BE2C (cell line): ENCODE data around the gene POU2F2.

Experiments
- DNase-seq: peaks from one replicate; pipeline ENCODE4 v3.0.0-alpha.2; 2020
- H3K27me3 ChIP-seq: fragments of 250-450 bp; sonication (Bioruptor Pico); 2 replicates; pipeline ENCODE4 v1.5.1; 2020; ENCODE audit warnings: mild to moderate bottlenecking
- H3K36me3 ChIP-seq: fragments of 250-450 bp; sonication (Bioruptor Pico); 2 replicates; pipeline ENCODE4 v1.5.1; 2020; ENCODE audit warnings: mild to moderate bottlenecking
- H3K4me1 ChIP-seq: fragments of 250-450 bp; sonication (Bioruptor Pico); 2 replicates; pipeline ENCODE4 v1.5.1; 2020
- H3K4me3 ChIP-seq: 2 replicates; pipeline ENCODE4 v1.5.1; 2011; ENCODE audit warnings: low read depth, low read length
- H3K9me3 ChIP-seq: fragments of 250-450 bp; sonication (Bioruptor Pico); 2 replicates; pipeline ENCODE4 v1.5.1; 2020
- CTCF ChIP-seq: IDR thresholded peaks from 2 replicates; pipeline ENCODE4 v1.5.1; 2012; ENCODE audit warnings: mild to moderate bottlenecking, low read depth, low read length

Gene POU2F2

GRCh38 chr19:42120276-42120980 lies 11.8 kb downstream of the POU2F2 start:
- no peaks in the 10 kb centered on the region; the same call in 1 of the 2 replicates for H3K9me3 ChIP-seq
- no peaks in the 10 kb centered on the region for H3K4me1 ChIP-seq
- TF ChIP-seq CTCF = no peak
- H3K27me3 ChIP-seq = no peaks in the 10 kb centered on the region
- no peak overlapping the region for H3K4me3 ChIP-seq
- no peaks in the 10 kb centered on the region for H3K36me3 ChIP-seq
- no peak for DNase-seq

- Histone ChIP-seq H3K4me3 (no peak overlapping the region), H3K27me3 (no peaks in the 10 kb centered on the region), H3K9me3 (no peaks in the 10 kb centered on the region), H3K4me1 (peaks cover 14% of the 10 kb centered on the region), H3K36me3 (no peaks in the 10 kb centered on the region)
- no peak for DNase-seq
- no peak for TF ChIP-seq CTCF
Observed at GRCh38 chr19:42117076-42117475, 15.2 kb downstream of the POU2F2 start.

GRCh38 chr19:42116308-42117075 lies 15.8 kb downstream of the POU2F2 start:
- TF ChIP-seq CTCF = peak; percentile 19; the same call in 1 of the 2 replicates
- H3K4me3 ChIP-seq = no peak overlapping the region
- H3K27me3 ChIP-seq = no peaks in the 10 kb centered on the region
- no peak for DNase-seq
- peaks cover 14% of the 10 kb centered on the region for H3K4me1 ChIP-seq
- no peaks in the 10 kb centered on the region for H3K36me3 ChIP-seq
- no peaks in the 10 kb centered on the region for H3K9me3 ChIP-seq

- Histone ChIP-seq H3K27me3 (no peaks in the 10 kb centered on the region), H3K4me3 (no peak overlapping the region), H3K4me1 (peaks cover 14% of the 10 kb centered on the region), H3K36me3 (no peaks in the 10 kb centered on the region), H3K9me3 (no peaks in the 10 kb centered on the region)
- no peak for TF ChIP-seq CTCF
- DNase-seq = no peak
Observed at GRCh38 chr19:42115705-42116104, 16.5 kb downstream of the POU2F2 start.

- DNase-seq = no peak
- H3K27me3 ChIP-seq = no peaks in the 10 kb centered on the region
- H3K4me1 ChIP-seq = peaks cover 14% of the 10 kb centered on the region
- H3K36me3 ChIP-seq = no peaks in the 10 kb centered on the region
- no peaks in the 10 kb centered on the region for H3K9me3 ChIP-seq
- TF ChIP-seq CTCF = no peak
- H3K4me3 ChIP-seq = no peak overlapping the region
Observed at GRCh38 chr19:42115219-42115618, 17.0 kb downstream of the POU2F2 start.

GRCh38 chr19:42114412-42114811 lies 17.8 kb downstream of the POU2F2 start:
- peak; percentile 81 for DNase-seq

More at GRCh38 chr19:42114412-42114811, 17.8 kb downstream of the POU2F2 start:
- no peaks in the 10 kb centered on the region for H3K36me3 ChIP-seq
- peaks cover 14% of the 10 kb centered on the region for H3K4me1 ChIP-seq
- no peak for TF ChIP-seq CTCF
- H3K9me3 ChIP-seq = no peaks in the 10 kb centered on the region
- H3K27me3 ChIP-seq = no peaks in the 10 kb centered on the region
- H3K4me3 ChIP-seq = peak overlapping the region; percentile 1
